ENCODE results near the gene S100Z.

Gene S100Z

GRCh38 chr5:76947082-76947503 lies 97.3 kb downstream of the S100Z start:
- no peak overlapping the region for H3K4me3 ChIP-seq (ENCODE audit: control insufficient read depth, low read depth, low read length)
- TF ChIP-seq, protein P1, sequence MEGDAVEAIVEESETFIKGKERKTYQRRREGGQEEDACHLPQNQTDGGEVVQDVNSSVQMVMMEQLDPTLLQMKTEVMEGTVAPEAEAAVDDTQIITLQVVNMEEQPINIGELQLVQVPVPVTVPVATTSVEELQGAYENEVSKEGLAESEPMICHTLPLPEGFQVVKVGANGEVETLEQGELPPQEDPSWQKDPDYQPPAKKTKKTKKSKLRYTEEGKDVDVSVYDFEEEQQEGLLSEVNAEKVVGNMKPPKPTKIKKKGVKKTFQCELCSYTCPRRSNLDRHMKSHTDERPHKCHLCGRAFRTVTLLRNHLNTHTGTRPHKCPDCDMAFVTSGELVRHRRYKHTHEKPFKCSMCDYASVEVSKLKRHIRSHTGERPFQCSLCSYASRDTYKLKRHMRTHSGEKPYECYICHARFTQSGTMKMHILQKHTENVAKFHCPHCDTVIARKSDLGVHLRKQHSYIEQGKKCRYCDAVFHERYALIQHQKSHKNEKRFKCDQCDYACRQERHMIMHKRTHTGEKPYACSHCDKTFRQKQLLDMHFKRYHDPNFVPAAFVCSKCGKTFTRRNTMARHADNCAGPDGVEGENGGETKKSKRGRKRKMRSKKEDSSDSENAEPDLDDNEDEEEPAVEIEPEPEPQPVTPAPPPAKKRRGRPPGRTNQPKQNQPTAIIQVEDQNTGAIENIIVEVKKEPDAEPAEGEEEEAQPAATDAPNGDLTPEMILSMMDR (conservative IDR thresholded peaks at IDR 0.05; ENCODE audit: control insufficient read depth, insufficient read depth, low read depth, low read length), result no peak
- DNase-seq (ENCODE audit: low read depth), result no peak

DNA sequence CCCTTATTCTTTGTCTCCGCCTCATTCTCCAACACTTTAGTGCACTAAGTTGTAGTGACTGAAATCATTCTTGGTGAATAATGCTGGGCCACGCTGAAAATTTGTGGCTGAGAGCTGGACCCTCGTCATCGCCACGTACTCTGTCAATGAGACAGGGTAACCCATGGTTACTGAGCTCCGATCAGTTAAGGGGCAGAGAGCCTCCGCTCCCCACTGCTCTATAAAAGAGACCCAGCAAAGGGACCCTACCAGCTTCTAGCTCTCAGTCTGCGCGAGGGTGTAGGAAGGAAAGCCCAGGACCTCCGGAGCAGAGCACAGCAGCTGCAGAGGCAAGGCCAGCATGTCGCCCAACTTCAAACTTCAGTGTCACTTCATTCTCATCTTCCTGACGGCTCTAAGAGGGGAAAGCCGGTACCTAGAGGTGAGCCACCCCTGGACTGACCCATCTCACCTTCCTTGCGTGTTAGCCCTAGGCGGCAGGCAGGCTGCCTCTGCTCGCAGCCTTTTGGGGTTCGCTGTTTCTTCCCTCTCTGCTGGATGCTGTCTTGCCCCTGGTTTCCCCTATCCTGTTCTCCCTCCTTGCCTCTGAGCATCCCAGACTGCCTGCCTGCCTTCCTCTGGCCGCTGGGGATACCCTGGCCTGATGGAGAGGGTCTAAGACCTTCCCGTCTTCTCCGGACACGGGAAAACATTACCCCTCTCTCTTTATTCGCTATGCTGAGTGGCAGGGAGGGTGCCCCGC lies 103.2 kb downstream of the S100Z start, which contains the start of gene CRHBP:
CRHBP (plus strand) TSS at position 251 of the 742 bp plus-strand sequence; CDS start at position 341, 90 bp downstream.
- TF ChIP-seq, protein P1 (conservative IDR thresholded peaks at IDR 0.05; ENCODE audit: control insufficient read depth, insufficient read depth, low read depth, low read length), result no peak
- DNase-seq (ENCODE audit: low read depth), result no peak
- no peak within 1 kb of the TSS for H3K4me3 ChIP-seq (ENCODE audit: control insufficient read depth, low read depth, low read length)

GRCh38 chr5:76953551-76954382 lies 104.0 kb downstream of the S100Z start:
- DNase-seq (ENCODE audit: low read depth), result no peak
- TF ChIP-seq, protein P1 (conservative IDR thresholded peaks at IDR 0.05; ENCODE audit: control insufficient read depth, insufficient read depth, low read depth, low read length), result no peak
- H3K4me3 ChIP-seq (ENCODE audit: control insufficient read depth, low read depth, low read length), result no peak overlapping the region

GRCh38 chr5:76954383-76954763 lies 104.6 kb downstream of the S100Z start:
- DNase-seq (ENCODE audit: low read depth), result no peak
- no peak overlapping the region for H3K4me3 ChIP-seq (ENCODE audit: control insufficient read depth, low read depth, low read length)
- TF ChIP-seq, protein P1 (conservative IDR thresholded peaks at IDR 0.05; ENCODE audit: control insufficient read depth, insufficient read depth, low read depth, low read length), result no peak

DNA sequence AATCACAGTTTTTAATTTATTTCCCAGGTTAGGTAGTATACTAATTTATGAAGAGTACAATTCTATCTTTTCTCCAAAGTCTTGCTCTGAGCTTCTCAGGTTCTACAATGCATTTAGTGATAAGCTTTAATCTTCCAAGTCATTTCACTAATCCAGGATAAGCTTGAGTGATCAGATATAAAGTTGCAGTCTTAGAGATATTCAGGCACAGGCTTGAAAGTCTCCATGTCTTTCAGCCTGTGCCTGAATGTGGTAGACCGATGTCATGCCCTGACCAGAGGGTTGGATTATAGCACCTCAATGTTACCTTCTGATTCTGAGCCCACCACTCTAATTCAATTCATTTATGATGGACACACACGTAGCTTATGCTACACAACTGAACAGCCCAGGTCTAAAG lies 106.2 kb downstream of the S100Z start:
- TF ChIP-seq, protein P1 (conservative IDR thresholded peaks at IDR 0.05; ENCODE audit: control insufficient read depth, insufficient read depth, low read depth, low read length), result no peak
- H3K4me3 ChIP-seq (ENCODE audit: control insufficient read depth, low read depth, low read length), result no peak overlapping the region
- no peak for DNase-seq (ENCODE audit: low read depth)

- DNase-seq (ENCODE audit: low read depth), result peak; percentile 74
- TF ChIP-seq, protein P1 (conservative IDR thresholded peaks at IDR 0.05; ENCODE audit: control insufficient read depth, insufficient read depth, low read depth, low read length), result no peak
- H3K4me3 ChIP-seq (ENCODE audit: control insufficient read depth, low read depth, low read length), result no peak overlapping the region
Observed at GRCh38 chr5:76958991-76959767, 109.4 kb downstream of the S100Z start.
